HepG2 (cell line): ENCODE results near the gene TEAD4. TPM values are rescaled to one million over a fixed set of nuclear protein-coding genes. Genes with fewer than 3 reads are reported as not detected.

Source experiments
- ATAC-seq: fragments of 200-7000 bp; cut with Tn5 transposase; 3 replicates; pipeline ENCODE4 v1.9.1; 2020; ENCODE audit warnings: mild to moderate bottlenecking, moderate library complexity
- BruUV-seq: library from RNA; stranded (reverse); fragments of 400-500 nt; replicated peaks from 2 replicates; lab custom pipeline; 2021; lab: Mats Ljungman, UMichigan
- CTCF ChIA-PET: fragments of 300-600 bp; formaldehyde crosslinking; extraction: SDS; loops from one replicate; lab custom pipeline; 2021; ENCODE audit warnings: low total read pairs, inconsistent platforms, low intra/inter-chr PET ratio; lab: Yijun Ruan, JAX
- POLR2A ChIA-PET: fragments of 350-600 bp; sonication (Branson Sonifier 250); formaldehyde crosslinking; loops from one replicate; lab custom pipeline; 2020; ENCODE audit warnings: antibody characterized with exemption, inconsistent platforms; lab: Yijun Ruan, JAX
- DNase-seq: peaks from one replicate; pipeline ENCODE4 v3.0.0-alpha.2; 2015; ENCODE audit warnings: low spot score
- FAIRE-seq: peaks from 3 replicates; lab custom pipeline; 2011; peaks lifted over from hg19 to GRCh38; lab: Jason Lieb, UNC
- H2AFZ ChIP-seq: one replicate; pipeline ENCODE4 v1.6.1; 2011; ENCODE audit warnings: low read length, inconsistent platforms
- H3K27ac ChIP-seq: fragments of 300-600 bp; 3 replicates; pipeline ENCODE4 v1.8.0; 2011; ENCODE audit warnings: mixed run types, mild to moderate bottlenecking, mixed read lengths, low read length, inconsistent platforms; ENCODE audit not compliant: insufficient read depth; ENCODE audit errors: extremely low read length
- H3K27me3 ChIP-seq, 2 experiments: fragments of 200-600 bp in 1 of 2; 2 replicates in 1 of 2; 3 replicates in 1 of 2; pipeline versions ENCODE4 v1.6.0 to v1.8.0; 2011; ENCODE audit warnings: low read length in 2 of 2, mild to moderate bottlenecking in 2 of 2, moderate library complexity in 2 of 2, inconsistent platforms in 1 of 2; ENCODE audit not compliant: insufficient read depth in 2 of 2, control insufficient read depth in 1 of 2
- H3K36me3 ChIP-seq, 2 experiments: fragments of 200-600 bp in 1 of 2; replicated peaks in 1 of 2; 2 replicates in 1 of 2; 3 replicates in 1 of 2; pipeline versions ENCODE4 v1.5.1 to v1.8.0; 2011; ENCODE audit warnings: low read length in 2 of 2, inconsistent platforms in 1 of 2; ENCODE audit not compliant: insufficient read depth in 2 of 2, control insufficient read depth in 1 of 2
- H3K4me1 ChIP-seq: 2 replicates; pipeline ENCODE4 v1.5.1; 2012; ENCODE audit warnings: low read length, inconsistent platforms; ENCODE audit not compliant: insufficient read depth
- H3K4me2 ChIP-seq: 2 replicates; pipeline ENCODE4 v1.6.0; 2011; ENCODE audit warnings: low read depth, low read length, inconsistent platforms
- H3K4me3 ChIP-seq, 3 experiments: fragments of 200-600 bp in 1 of 3; sonication (generic), shearing (Covaris generic) in 1 of 3; replicated peaks in 1 of 3; 2 replicates each; pipeline ENCODE4 v1.5.1; 2011 to 2016; ENCODE audit warnings: low read length in 3 of 3, inconsistent platforms in 2 of 3, low read depth in 2 of 3, mild to moderate bottlenecking in 2 of 3, control low read depth in 1 of 3, mixed read lengths in 1 of 3; ENCODE audit not compliant: insufficient read depth in 1 of 3
- H3K79me2 ChIP-seq: one replicate; pipeline ENCODE4 v1.6.1; 2011; ENCODE audit warnings: low read length, inconsistent platforms; ENCODE audit not compliant: insufficient read depth
- H3K9ac ChIP-seq: 2 replicates; pipeline ENCODE4 v1.6.0; 2011; ENCODE audit warnings: mild to moderate bottlenecking, low read depth, low read length, inconsistent platforms; ENCODE audit not compliant: insufficient read depth
- H3K9me3 ChIP-seq: 2 replicates; pipeline ENCODE4 v1.5.1; 2012; ENCODE audit warnings: mild to moderate bottlenecking, low read length
- H4K20me1 ChIP-seq: 2 replicates; pipeline ENCODE4 v1.6.0; 2011; ENCODE audit warnings: inconsistent platforms, mild to moderate bottlenecking, low read length, moderate library complexity; ENCODE audit not compliant: insufficient read depth
- STAG1 ChIP-seq: sonication (generic); formaldehyde crosslinking; IDR thresholded peaks from 2 replicates; pipeline ENCODE4 v1.4.0; 2020; ENCODE audit warnings: missing genetic modification reagents
- WGBS: methylation state at CpG from one replicate; pipeline ENCODE4 v1.1.6; 2017; ENCODE audit warnings: low lambda C conversion rate; 5-methylcytosine and 5-hydroxymethylcytosine counted together
- in situ Hi-C: cut with HindIII; loops from 2 replicates; pipeline ENCODE4 v1.10.0; 2017; ENCODE audit warnings: low pct_unique_long_range_greater_than_20kb; ENCODE audit not compliant: extremely low pct_ligation_motif_present
- intact Hi-C: fragments of 100-400 bp; cut with micrococcal nuclease; formaldehyde crosslinking; loops from one replicate; pipeline ENCODE4 v1.10.0; 2022; ENCODE audit not compliant: unreplicated experiment
- polyA plus RNA-seq, 8 experiments: library from polyadenylated mRNA; depleted of rRNA in 3 of 8; stranded (reverse) in 7 of 8; unstranded in 1 of 8; fragments of >200 nt; fragmentation: Illumina TruSeq in 4 of 8; extraction: Trizol in 4 of 8; gene quantifications; 2 replicates each; pipeline versions ENCODE4 v1.2.1 to v1.2.3, GENCODE V29; 2011 to 2016; ENCODE audit warnings: low read depth in 4 of 8, missing spikeins in 1 of 8, mixed read lengths in 1 of 8; ENCODE audit not compliant: insufficient read depth in 1 of 8
- total RNA-seq, 5 experiments: library from RNA; depleted of rRNA; stranded (reverse); fragments of >200 nt; fragmentation: Illumina TruSeq; extraction: Trizol; gene quantifications; 2 replicates each; pipeline ENCODE4 v1.2.3, GENCODE V29; 2016; ENCODE audit warnings: low read depth in 1 of 5
- TF ChIP-seq, protein P1 (sequence below): sonication (generic); formaldehyde crosslinking; IDR thresholded peaks from 2 replicates; pipeline ENCODE4 v1.5.0; 2020; ENCODE audit warnings: mild to moderate bottlenecking, missing genetic modification reagents, moderate library complexity
- TF ChIP-seq, protein P2 (sequence below): sonication (generic); formaldehyde crosslinking; IDR thresholded peaks from 2 replicates; pipeline ENCODE4 v1.8.1; 2023; ENCODE audit warnings: mild to moderate bottlenecking, moderate library complexity, missing genetic modification reagents

Gene TEAD4
- total and polyA plus RNA-seq, 2 of the 13 experiments (the other 11 are each of a cell fraction or from before 2014, with no cell fraction given), result 45.0 to 69.4 TPM

DNA sequence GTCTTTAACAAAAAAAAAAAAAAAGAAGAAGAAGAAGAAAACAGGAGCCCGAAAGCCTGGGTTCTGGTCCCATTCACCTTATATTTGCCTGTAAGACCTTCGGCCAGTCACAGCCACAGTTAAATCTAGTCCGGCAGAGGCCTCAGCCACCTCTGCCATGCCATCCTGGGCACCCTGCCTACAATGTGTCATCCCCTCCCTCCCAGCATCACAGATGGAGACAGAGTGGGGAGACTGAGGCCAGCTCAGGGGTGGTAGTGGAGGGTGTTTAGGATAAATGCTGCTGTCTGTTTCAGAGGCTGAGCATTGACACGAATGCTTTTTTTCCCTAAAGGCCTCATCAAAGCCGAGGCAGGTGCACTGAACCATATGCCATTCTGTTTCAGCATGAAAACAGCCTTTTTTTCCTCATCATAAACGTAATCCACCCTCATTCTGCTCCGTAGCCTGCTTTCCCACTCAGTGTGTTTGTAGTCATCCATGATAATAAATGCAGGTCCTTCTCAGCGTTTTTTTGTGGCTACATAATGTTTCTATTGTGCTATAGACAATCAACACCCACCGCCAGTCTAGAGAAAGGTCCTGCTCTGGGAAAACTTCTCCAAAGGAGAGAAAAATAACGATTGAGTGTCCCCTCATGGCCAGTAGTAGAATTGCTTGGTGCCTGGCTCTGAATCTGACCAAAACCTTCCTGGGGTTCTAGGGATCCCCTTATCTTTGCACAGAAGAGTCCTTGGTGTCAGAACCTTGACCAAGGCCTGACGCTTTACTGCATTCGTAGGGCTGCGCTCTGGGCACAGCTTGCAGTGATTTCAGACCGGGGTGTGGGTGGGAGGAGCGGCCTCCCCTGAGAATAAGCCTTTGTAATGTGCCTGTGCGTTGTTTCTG, 76.9 kb downstream of the TEAD4 start:
- CTCF ChIA-PET, result interaction anchor here (2.6 kb wide), 1 partner anchor 151 kb away, joined by 9 read pairs; no protein-coding TSS in a partner anchor
- H3K9me3 ChIP-seq, result no peaks in the 10 kb centered on the region
- TF ChIP-seq, protein P1, sequence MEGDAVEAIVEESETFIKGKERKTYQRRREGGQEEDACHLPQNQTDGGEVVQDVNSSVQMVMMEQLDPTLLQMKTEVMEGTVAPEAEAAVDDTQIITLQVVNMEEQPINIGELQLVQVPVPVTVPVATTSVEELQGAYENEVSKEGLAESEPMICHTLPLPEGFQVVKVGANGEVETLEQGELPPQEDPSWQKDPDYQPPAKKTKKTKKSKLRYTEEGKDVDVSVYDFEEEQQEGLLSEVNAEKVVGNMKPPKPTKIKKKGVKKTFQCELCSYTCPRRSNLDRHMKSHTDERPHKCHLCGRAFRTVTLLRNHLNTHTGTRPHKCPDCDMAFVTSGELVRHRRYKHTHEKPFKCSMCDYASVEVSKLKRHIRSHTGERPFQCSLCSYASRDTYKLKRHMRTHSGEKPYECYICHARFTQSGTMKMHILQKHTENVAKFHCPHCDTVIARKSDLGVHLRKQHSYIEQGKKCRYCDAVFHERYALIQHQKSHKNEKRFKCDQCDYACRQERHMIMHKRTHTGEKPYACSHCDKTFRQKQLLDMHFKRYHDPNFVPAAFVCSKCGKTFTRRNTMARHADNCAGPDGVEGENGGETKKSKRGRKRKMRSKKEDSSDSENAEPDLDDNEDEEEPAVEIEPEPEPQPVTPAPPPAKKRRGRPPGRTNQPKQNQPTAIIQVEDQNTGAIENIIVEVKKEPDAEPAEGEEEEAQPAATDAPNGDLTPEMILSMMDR (CRISPR knock-in tag), result 0 out of 2 replicates have a peak, but pooled peaks have one; percentile 18
- TF ChIP-seq, protein P2, sequence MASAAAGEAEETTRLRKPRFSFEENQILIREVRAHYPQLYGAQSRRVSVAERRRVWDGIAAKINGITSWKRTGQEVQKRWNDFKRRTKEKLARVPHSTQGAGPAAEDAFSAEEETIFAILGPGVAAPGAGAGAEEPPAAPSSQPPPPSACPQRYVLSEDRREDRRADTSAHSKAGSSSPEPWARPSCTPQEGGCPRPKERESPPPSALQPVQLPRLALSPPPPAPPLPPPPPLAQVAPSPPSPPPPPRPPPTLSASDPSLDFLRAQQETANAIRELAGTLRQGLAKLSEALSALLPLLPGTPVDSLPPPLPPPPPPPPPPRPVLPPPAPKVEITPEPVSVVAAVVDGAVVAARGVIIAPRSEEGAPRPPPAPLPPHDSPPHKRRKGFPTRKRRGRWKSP (CRISPR knock-in tag), result no peak
- TF ChIP-seq STAG1 (CRISPR knock-in tag), result 0 out of 2 replicates have a peak, but pooled peaks have one; percentile 29
- TF ChIP-seq, all 625 proteins: peak for 2
- Histone ChIP-seq H3K9ac (no peak overlapping the region), H3K4me1 (no peaks in the 10 kb centered on the region), H4K20me1 (peaks cover 4% of the 10 kb centered on the region; the same call in 1 of the 2 replicates), H3K36me3 (peaks cover 43 to 67% of the 10 kb centered on the region in 2 experiments), H3K27ac (no peak overlapping the region), H2AFZ (no peak overlapping the region), H3K4me2 (no peak overlapping the region), H3K79me2 (no peaks in the 10 kb centered on the region), H3K4me3 (no peak overlapping the region), H3K27me3 (no peaks in the 10 kb centered on the region)
- POLR2A ChIA-PET, result no interaction called here
- ATAC-seq, result no peak
- no peak for DNase-seq
- no TSS peak for BruUV-seq
- no peak for FAIRE-seq
- in situ Hi-C loops (loop anchor here (10.0 kb wide), 1 partner anchor 151 kb away; no protein-coding TSS in a partner anchor), intact Hi-C loops (loop anchor here (2.0 kb wide), 1 partner anchor 149 kb away; no protein-coding TSS in a partner anchor)
- 92% methylated on average over 15 of the region's 16 CpGs for WGBS
